Nephron (organoid): Measurements from ENCODE around the gene TTLL5.
A peak's percentile ranks its signal among the peaks of the same experiment; 100 is the strongest.

Experiments used
- H3K27ac Mint-ChIP-seq, 3 experiments: 2 replicates each; pipeline ENCODE4 v1.8.0; 2020; ENCODE audit warnings: mixed read lengths in 3 of 3, mild to moderate bottlenecking in 2 of 3, moderate library complexity in 1 of 3
- H3K27me3 Mint-ChIP-seq: 2 replicates; pipeline ENCODE4 v1.8.0; 2021; ENCODE audit warnings: low read depth, mild to moderate bottlenecking, moderate library complexity, mixed read lengths
- H3K36me3 Mint-ChIP-seq: 2 replicates; pipeline ENCODE4 v1.8.0; 2020; ENCODE audit warnings: low read depth, mixed read lengths
- H3K4me1 Mint-ChIP-seq: 2 replicates; pipeline ENCODE4 v1.8.0; 2020; ENCODE audit warnings: mixed read lengths
- H3K4me3 Mint-ChIP-seq, 3 experiments: 2 replicates each; pipeline ENCODE4 v1.8.0; 2020; ENCODE audit warnings: mild to moderate bottlenecking in 3 of 3, mixed read lengths in 3 of 3, moderate library complexity in 2 of 3
- H3K9me3 Mint-ChIP-seq: 2 replicates; pipeline ENCODE4 v1.8.0; 2020; ENCODE audit warnings: mixed read lengths
- CTCF ChIP-seq, 3 experiments: fragments of 200-600 bp; sonication (generic); IDR thresholded peaks; one replicate each; pipeline ENCODE4 v1.5.0; 2021; ENCODE audit warnings: antibody characterized with exemption in 3 of 3; ENCODE audit not compliant: unreplicated experiment in 3 of 3

TTLL5 gene

DNA sequence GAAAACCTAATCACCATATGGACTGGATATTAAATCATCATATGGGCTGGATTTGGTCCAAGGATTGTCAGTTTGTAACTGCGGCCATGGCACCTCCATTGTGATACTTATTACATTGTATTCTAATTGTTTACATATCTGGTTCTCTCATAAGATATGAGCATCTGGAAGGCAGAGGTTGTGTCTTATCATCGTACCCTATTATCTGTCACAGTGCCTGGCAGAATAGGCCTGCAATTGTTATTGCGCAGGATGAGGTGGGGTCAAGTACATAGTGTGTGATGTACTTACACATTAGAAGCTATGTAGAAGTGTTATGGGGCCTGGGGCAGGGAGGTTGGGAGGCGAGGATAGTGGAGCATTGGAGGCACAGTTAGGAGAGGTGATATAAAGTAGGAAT, 329.3 kb downstream of the TTLL5 start:
- Mint-ChIP-seq H3K4me3 (no peak overlapping the region), H3K36me3 (peaks cover 40% of the 10 kb centered on the region), H3K27me3 (no peaks in the 10 kb centered on the region), H3K9me3 (no peaks in the 10 kb centered on the region), H3K4me1 (peaks cover 44% of the 10 kb centered on the region), H3K27ac (no peak overlapping the region)
- no peak for TF ChIP-seq CTCF (IDR thresholded peaks at IDR 0.05; ENCODE audit: unreplicated experiment in 3 of 3)

- H3K4me1 Mint-ChIP-seq = peaks cover 46% of the 10 kb centered on the region
- no peaks in the 10 kb centered on the region for H3K9me3 Mint-ChIP-seq
- H3K4me3 Mint-ChIP-seq = peak overlapping the region in 1 of 3 experiments; percentile 13
- H3K27me3 Mint-ChIP-seq = no peaks in the 10 kb centered on the region
- peaks cover 55% of the 10 kb centered on the region for H3K36me3 Mint-ChIP-seq
- no peak for TF ChIP-seq CTCF (IDR thresholded peaks at IDR 0.05; ENCODE audit: unreplicated experiment in 3 of 3)
- H3K27ac Mint-ChIP-seq = peak overlapping the region in 1 of 3 experiments; percentile 61
Observed at GRCh38 chr14:75991753-75992152, 330.7 kb downstream of the TTLL5 start.

DNA sequence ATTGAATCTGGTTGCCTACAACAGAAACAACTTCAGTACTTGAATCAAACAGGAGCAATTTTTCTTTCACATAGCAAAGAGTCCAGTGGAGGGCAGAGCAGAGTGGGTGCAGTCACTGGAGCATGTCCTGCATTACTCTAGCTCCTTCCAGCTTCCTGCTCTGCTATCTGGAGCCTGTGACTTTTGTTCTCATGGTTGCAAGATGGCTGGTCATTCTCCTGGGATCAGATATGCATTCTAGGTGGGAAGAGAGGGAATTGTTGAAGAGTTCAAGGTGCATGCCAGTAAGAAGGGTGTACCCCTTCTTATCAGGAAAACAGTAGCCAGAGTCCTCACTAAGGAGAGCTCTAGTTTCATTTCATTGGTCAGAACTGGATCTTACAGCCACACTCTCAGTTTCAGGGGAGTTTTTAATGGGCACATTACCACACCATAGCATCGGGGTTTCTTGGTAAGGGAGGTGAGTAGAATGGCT, 332.6 kb downstream of the TTLL5 start:
- Mint-ChIP-seq H3K4me3 (no peak overlapping the region), H3K4me1 (peaks cover 51% of the 10 kb centered on the region), H3K27ac (peak overlapping the region; percentile 38 to 68 (median 57)), H3K9me3 (no peaks in the 10 kb centered on the region), H3K36me3 (peaks cover 67% of the 10 kb centered on the region), H3K27me3 (no peaks in the 10 kb centered on the region)
- no peak for TF ChIP-seq CTCF (IDR thresholded peaks at IDR 0.05; ENCODE audit: unreplicated experiment in 3 of 3)

GRCh38 chr14:75995372-75996041, 334.5 kb downstream of the TTLL5 start:
- Mint-ChIP-seq H3K9me3 (no peaks in the 10 kb centered on the region), H3K36me3 (peaks cover 64% of the 10 kb centered on the region), H3K27ac (peak overlapping the region; percentile 36 to 73 (median 59)), H3K27me3 (no peaks in the 10 kb centered on the region), H3K4me1 (peaks cover 55% of the 10 kb centered on the region), H3K4me3 (peak overlapping the region in 2 of 3 experiments; percentile 15 to 67)
- TF ChIP-seq CTCF (IDR thresholded peaks at IDR 0.05; ENCODE audit: unreplicated experiment in 3 of 3) = no peak

DNA sequence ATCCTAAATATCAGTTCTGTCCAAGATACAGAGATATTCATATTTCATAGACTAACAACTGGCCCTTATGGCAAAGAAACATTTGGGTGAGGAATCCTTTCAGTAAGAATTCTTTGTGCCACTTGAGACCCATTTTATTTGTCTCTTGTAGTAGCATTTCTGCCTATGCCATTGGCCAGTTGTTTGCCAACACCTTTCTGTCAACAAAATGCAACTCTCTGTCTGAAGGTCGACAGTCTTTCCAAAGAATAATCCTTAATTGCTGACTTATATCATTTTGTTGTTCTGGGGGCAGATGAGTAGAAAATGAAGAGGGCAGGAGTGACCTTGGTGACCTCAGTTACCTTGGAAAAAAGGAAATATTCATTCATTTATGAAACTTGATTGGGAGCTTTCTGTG, 335.4 kb downstream of the TTLL5 start:
- Mint-ChIP-seq H3K4me3 (no peak overlapping the region), H3K27me3 (no peaks in the 10 kb centered on the region), H3K4me1 (peaks cover 54% of the 10 kb centered on the region), H3K36me3 (peaks cover 72% of the 10 kb centered on the region), H3K27ac (peak overlapping the region in 1 of 3 experiments; percentile 36), H3K9me3 (no peaks in the 10 kb centered on the region)
- TF ChIP-seq CTCF (IDR thresholded peaks at IDR 0.05; ENCODE audit: unreplicated experiment in 3 of 3) = no peak
